Activated CD8-positive, alpha-beta memory T cell treated with anti-CD3 and anti-CD28 coated beads for 1 hour (primary cell): Measurements from ENCODE around the gene TRAF7.
"Not testable (repeated sequence)": the region's sequence is repeated elsewhere in the genome, so short reads cannot be mapped to it uniquely, and the experiment has no call there.

Experiments
- DNase-seq, 2 donors: peaks; one replicate each; pipeline ENCODE4 v3.0.0-alpha.2; 2020; ENCODE audit warnings: low read depth in 1 of 2; ENCODE audit errors: extremely low read depth in 1 of 2

TRAF7 gene

GRCh38 chr16:2198283-2198682 lies 42.7 kb downstream of the TRAF7 start:
- DNase-seq = no peak

DNA sequence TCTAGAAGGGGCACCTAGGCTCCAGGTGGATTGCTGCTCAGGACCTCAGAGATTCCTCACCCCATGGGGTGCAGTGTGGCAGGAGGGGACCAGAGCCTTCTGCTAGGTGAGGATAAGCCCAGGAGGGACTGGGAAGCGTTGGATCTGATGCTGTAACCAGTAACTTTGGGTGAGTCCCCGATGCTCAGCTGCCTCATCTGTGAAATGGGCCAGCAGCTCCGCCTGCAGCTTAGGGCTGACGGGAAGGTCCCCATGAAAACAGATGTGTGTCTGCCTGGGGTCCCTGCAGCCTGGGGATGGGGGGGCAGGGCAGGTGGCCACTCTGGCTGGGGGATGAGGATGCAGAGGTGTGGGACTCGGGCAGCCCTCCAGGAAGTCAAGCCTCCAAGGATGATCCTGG lies 43.5 kb downstream of the TRAF7 start:
- no peak for DNase-seq

DNA sequence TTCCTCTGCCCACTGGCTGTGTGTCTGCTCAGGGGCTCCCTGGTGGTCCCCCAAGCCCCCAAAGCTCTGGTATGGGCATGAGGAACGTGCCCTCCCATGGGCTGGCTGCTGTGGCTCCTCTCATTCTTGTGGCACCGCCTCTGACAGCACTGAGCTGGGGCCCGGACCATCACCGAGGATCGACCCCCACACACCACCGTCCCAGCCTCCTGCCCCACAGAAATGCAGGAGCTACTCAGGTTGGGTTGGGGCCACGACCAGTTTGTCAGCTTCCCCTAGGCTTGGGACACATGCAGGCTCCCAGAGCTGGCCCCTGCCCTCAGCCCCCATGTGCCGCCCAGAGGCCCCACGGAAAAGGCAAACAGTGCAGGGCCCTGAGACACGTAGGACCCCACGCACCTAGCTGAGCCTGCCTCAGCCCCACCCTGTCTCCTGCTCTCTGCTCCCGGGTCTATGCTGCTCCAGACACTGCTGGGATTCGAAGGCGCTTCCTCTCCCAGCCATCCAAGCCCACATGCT lies 44.1 kb downstream of the TRAF7 start:
- no peak for DNase-seq

DNA sequence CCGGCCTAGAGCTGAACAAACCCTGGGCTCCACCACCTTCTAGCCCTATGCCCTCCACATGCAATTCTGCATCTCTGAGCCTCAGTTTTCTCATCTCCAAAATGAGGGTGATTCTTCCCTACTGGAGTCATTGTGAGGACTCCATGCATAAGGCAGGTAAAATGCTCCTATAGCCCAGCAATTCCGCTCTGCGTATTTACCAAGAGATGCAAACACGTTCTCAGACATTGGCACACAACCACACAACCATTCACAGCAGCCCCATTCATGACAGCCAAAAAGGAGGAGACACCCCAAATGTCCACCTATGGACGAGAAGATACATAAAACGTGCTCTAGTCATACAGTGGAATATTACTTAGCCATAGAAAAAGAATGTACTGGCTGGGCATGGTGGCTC lies 44.7 kb downstream of the TRAF7 start:
- DNase-seq = no peak

DNA sequence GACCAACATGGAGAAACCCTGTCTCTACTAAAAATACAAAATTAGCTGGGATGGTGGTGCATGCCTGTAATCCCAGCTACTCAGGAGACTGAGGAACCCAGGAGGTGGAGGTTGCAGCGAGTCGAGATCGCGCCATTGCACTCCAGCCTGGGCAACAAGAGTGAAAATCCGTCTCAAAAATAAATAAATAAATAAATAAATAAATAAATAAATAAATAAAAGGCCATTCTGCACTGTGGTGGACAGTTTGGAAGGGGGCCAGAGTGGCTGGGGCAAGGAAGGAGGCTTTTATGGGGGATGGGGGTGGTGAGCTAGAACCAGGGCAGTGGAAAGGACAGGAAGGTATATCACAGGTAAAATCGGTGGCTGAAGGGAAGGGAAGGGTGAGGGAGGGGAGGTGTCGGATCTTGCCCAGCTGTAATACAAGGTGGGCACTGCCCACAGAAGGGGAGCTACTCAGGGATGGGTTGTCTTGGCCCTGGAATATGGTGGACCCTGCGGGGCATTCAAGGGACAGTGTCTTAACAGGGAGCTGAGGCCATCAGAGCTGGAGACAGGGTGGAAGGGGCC lies 47.6 kb downstream of the TRAF7 start:
- DNase-seq = not testable (repeated sequence)

- DNase-seq = no peak
Measured at GRCh38 chr16:2204416-2205103, 49.0 kb downstream of the TRAF7 start.

DNA sequence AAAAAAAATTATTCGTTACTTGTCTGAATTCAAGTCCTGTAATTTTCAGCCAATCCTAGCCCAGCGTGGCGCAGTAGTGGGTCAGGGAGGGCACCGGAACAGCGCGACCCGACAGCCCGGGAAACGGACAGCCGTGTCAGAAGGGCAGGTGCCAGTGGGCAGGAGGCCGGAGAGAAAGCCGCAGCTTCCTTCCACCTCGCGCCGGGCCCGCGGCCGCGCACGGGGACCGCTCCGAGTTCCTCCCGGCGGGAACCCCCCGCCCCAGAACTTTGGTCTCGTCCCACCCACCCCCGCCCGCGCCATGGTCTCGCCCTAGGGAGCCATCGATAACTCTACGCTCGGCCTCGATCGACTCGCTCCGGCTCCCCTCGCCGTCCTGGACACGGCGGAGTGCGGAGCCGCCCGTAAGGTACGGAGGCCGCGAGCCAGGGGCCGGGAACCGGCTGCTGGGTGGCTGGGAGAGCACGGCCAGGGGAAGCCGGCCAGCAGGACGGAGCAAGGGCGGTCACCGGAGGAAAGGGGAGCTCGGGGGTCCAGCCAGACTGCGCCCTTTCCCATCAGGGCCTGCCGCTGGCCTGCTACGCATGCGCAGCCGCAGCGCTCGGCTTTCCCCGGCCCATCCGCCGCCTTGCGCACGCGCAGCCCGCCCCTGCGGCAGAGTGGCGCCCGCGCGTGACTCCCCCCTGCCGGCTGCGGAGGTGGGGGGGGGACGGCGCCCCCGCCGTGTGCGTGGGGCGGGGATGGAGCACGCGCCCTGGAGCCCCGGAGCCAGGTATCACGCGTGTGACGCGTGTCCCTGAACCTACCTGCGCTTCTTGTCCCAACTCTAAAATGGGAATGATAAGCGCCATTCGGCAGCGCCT lies 49.8 kb downstream of the TRAF7 start, which contains the start of gene MLST8:
Gene MLST8, plus strand, starts transcription at position 351 of the 863 bp plus-strand sequence. CDS start 632 bp downstream, outside the sequence.
- peak; percentile 70 to 88 for DNase-seq

GRCh38 chr16:2205967-2206313 lies 50.4 kb downstream of the TRAF7 start:
- DNase-seq = no peak

- DNase-seq = no peak
Measured at GRCh38 chr16:2206420-2206779, 50.8 kb downstream of the TRAF7 start.

- DNase-seq = no peak
Measured at GRCh38 chr16:2206780-2207433, 51.3 kb downstream of the TRAF7 start.

- no peak for DNase-seq
Measured at GRCh38 chr16:2207872-2208271, 52.3 kb downstream of the TRAF7 start.

DNA sequence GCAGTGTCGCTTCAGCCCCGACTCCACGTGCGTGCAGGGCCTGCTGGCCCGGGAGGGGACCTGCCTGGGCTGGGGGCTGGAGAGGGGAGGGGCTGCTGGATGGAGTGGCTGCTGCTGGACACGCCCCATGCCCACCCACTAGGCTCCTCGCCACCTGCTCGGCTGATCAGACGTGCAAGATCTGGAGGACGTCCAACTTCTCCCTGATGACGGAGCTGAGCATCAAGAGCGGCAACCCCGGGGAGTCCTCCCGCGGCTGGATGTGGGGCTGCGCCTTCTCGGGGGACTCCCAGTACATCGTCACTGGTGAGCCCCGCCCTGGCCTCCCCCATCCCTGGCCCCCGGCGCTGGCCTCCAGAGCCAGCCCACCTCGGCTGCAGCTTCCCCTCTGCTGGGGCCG lies 52.7 kb downstream of the TRAF7 start:
- DNase-seq = no peak

DNA sequence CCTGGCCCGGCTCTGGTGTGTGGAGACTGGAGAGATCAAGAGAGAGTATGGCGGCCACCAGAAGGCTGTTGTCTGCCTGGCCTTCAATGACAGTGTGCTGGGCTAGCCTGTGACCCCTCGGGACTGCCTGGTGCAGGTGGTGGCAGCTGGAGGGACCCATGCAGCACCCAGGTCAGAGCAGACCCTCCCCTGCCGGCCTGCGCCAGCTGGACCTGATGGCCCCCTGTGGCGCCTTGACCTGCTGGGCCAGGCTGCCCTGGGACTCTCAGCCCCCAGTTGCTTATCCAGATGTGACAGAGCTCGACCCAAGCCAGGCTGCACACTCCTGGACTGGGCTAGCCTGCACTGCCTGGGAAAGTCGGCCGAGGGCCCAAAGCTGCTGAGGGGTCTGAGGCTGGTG lies 53.2 kb downstream of the TRAF7 start:
- no peak for DNase-seq

- no peak for DNase-seq
Measured at GRCh38 chr16:2209258-2210008, 53.9 kb downstream of the TRAF7 start.

GRCh38 chr16:2210009-2210332 lies 54.4 kb downstream of the TRAF7 start:
- no peak for DNase-seq

DNA sequence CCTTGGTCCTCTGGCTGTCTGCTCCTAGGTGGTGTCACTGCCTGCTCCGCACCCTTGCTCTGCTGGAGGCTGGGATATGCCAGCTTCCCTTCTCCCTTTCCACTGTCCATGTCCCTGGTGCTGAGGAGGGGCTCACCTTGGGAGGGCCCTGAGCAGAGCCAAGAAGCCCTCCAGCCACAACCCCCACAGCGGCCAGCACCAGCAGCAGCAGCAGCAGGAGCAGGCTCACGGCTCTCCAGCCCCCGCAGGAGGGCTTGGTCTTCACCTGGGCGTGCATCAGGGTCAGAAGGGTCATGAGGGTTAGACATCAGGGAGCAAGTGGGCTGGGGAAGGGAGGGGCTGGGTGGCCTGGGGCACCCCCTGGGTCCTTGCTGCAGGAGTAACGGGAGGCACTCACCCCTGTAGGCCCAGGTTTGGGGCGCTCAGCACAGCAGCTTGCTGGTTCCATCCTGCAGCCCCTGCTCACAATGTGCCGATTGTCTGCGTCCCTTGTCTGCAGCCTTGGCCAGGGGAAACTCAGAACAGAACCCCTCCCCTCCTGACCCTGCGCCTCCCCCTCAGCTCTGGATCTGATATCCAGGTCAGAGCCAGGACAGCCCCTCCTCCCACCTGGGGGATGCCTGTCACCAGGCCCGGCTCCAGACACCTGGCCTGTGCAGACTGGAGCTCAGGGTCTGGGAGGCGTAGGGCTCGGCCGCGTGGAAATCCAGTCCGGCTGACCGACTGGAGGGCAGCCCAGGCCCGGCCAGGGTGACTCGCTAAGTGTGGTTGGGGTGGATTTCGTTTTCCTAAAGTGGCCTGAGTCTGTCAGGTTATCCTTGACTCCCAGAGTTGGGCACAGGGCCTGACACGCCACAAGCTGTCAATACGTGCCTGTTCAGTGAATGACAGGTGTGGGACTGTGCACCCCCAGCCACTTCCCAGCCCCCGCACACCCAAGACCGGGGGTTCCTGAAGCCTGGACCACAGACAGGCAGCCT lies 55.1 kb downstream of the TRAF7 start, which contains the start of gene BRICD5:
Gene BRICD5, minus strand, starts transcription at position 478 of the 980 bp plus-strand sequence. Its CDS starts 30 bp downstream, at position 448.
- DNase-seq = no peak

- DNase-seq = no peak
Measured at GRCh38 chr16:2211923-2212347, 56.4 kb downstream of the TRAF7 start.

GRCh38 chr16:2212362-2213324 lies 57.1 kb downstream of the TRAF7 start:
- DNase-seq = no peak
